GM12865 (cell line): ENCODE data around the gene C1orf21.

Experiments used
- DNase-seq: peaks from one replicate; pipeline ENCODE4 v3.0.0; 2010; ENCODE audit warnings: low read depth
- H3K4me3 ChIP-seq: 2 replicates; pipeline ENCODE4 v1.5.1; 2011; ENCODE audit warnings: mild to moderate bottlenecking, low read depth, low read length, control low read depth
- TF ChIP-seq, protein P1 (sequence below): IDR thresholded peaks from 2 replicates; pipeline ENCODE4 v1.5.1; 2011; ENCODE audit warnings: low read length, control low read depth, low read depth, inconsistent platforms; ENCODE audit not compliant: insufficient read depth; ENCODE audit errors: missing control alignments

The C1orf21 gene

DNA sequence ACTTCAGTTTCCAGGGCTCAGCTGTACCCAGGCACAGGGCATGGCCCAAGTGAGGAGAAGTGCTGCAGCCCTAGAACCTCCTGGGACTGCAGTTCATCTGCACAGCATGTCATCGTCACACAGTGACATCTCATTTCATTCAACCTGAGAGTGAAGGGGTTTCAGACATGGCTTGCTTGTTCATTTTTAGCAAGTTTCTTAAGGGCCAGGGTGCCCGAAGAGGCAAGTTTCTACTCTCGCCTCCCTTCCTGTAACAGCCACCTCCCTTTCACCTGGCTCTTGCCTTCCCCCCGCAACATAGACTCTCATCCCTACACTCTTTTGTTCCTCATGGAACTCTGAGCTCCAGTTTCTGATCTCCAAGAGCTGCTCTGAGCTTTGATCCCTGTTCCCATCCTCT lies 108.1 kb downstream of the C1orf21 start:
- DNase-seq: peak; percentile 91
- TF ChIP-seq, protein P1, sequence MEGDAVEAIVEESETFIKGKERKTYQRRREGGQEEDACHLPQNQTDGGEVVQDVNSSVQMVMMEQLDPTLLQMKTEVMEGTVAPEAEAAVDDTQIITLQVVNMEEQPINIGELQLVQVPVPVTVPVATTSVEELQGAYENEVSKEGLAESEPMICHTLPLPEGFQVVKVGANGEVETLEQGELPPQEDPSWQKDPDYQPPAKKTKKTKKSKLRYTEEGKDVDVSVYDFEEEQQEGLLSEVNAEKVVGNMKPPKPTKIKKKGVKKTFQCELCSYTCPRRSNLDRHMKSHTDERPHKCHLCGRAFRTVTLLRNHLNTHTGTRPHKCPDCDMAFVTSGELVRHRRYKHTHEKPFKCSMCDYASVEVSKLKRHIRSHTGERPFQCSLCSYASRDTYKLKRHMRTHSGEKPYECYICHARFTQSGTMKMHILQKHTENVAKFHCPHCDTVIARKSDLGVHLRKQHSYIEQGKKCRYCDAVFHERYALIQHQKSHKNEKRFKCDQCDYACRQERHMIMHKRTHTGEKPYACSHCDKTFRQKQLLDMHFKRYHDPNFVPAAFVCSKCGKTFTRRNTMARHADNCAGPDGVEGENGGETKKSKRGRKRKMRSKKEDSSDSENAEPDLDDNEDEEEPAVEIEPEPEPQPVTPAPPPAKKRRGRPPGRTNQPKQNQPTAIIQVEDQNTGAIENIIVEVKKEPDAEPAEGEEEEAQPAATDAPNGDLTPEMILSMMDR: no peak

GRCh38 chr1:184497959-184498723 lies 111.3 kb downstream of the C1orf21 start:
- no peak for DNase-seq
- TF ChIP-seq, protein P1: no peak
- no peak overlapping the region for H3K4me3 ChIP-seq

More for the DNA sequence above, 108.1 kb downstream of the C1orf21 start:
- H3K4me3 ChIP-seq: no peak overlapping the region

DNA sequence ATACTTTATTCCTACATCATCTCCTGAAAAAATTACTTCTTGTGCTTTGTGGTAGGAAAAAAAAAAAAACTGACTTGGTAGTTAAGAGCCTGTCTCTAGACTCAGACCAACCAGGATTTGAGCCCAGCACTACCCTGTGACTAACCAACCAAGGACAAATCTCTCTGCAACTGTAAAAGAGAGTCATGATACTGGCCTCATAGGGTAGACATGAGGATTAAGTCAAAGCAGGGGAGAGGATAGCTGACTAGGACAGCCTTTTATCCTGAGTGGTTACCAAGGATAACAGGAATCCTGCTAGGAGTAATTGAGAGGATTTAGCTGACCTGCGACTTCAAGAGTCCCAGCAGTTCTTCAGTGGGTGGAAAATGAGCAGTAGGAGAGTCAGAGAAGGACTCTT lies 112.8 kb downstream of the C1orf21 start:
- TF ChIP-seq, protein P1: no peak
- no peak for DNase-seq
- no peak overlapping the region for H3K4me3 ChIP-seq

DNA sequence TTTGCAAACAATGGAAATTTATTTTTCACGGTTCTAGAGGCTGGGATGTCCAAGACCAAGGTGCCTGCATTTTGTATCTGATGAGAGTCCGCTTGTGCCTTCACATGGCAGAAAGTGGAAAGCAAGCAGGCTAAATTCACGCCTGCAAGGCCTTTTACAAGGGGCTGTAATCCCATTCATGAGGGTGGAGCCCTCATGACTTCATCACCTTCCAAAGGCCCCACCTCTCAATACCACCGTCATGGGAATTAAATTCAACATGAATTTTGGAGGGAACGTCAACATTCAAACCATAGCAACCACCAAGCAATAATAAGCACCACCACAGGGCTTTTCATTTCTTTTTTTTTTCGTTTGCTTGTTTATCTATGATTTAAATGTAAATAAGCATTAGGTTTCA lies 115.3 kb downstream of the C1orf21 start:
- no peak overlapping the region for H3K4me3 ChIP-seq
- no peak for DNase-seq
- TF ChIP-seq, protein P1: no peak

DNA sequence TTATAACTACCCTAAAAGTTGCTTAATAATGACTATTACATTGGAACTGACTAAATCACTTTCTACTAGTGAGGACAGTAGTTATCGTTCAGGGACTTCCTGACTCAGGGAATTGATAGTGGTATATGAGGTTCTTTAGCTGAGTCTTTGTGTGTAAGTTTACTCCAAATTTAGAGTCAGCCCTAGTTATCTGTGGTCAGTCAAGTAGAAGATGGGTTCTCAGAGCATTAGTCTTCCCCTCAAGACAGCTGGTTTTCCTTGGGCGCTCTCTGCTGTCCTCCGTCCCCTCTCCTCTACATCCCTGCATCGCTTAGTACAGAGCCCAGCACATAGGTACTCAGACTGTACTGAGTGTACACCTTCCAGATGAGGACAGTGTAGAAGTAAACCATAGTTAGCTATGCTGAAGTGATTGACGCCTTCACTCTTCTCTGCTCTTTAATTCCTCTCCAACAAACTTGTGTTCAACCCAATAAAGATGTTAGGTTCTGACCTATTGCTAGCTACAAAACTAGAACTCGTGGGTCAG lies 116.5 kb downstream of the C1orf21 start:
- DNase-seq: no peak
- H3K4me3 ChIP-seq: no peak overlapping the region
- TF ChIP-seq, protein P1: no peak

GRCh38 chr1:184504040-184504954 lies 117.5 kb downstream of the C1orf21 start:
- no peak overlapping the region for H3K4me3 ChIP-seq
- DNase-seq: no peak

More at GRCh38 chr1:184504040-184504954, 117.5 kb downstream of the C1orf21 start:
- TF ChIP-seq, protein P1: no peak
